ENCODE data around the gene WDR13.
"Not testable (repeated sequence)": the region's sequence is repeated elsewhere in the genome, so short reads cannot be mapped to it uniquely, and the experiment has no call there.

WDR13 gene

GRCh38 chrX:48654746-48655145 is 57.5 kb downstream of the WDR13 start:
- not testable (repeated sequence) for DNase-seq (ENCODE audit: low read depth in 2 of 2)

All from stimulated activated CD8-positive, alpha-beta memory T cell treated with anti-CD3 and anti-CD28 coated beads, Interleukin-2, amount 100 ng/mL, for 48 hours (primary cell).